ENCODE measurements around the gene SPAG16.
"Not testable (repeated sequence)": the region's sequence is repeated elsewhere in the genome, so short reads cannot be mapped to it uniquely, and the experiment has no call there.

Gene SPAG16

GRCh38 chr2:213271947-213272346, 12.3 kb upstream of the SPAG16 start:
- no peak for DNase-seq (ENCODE audit: low read depth)

- no peak for DNase-seq (ENCODE audit: low read depth)
These were observed 10.1 kb upstream of the SPAG16 start for GRCh38 chr2:213274143-213274542.

GRCh38 chr2:213275265-213275664, 9.0 kb upstream of the SPAG16 start:
- no peak for DNase-seq (ENCODE audit: low read depth)

GRCh38 chr2:213277134-213277533, 7.1 kb upstream of the SPAG16 start:
- not testable (repeated sequence) for DNase-seq (ENCODE audit: low read depth)

- no peak for DNase-seq (ENCODE audit: low read depth)
These were observed 5.1 kb upstream of the SPAG16 start for GRCh38 chr2:213279116-213279620.

GRCh38 chr2:213279971-213280370, 4.3 kb upstream of the SPAG16 start:
- peak; percentile 8 for DNase-seq (ENCODE audit: low read depth)

GRCh38 chr2:213281156-213281555, 3.1 kb upstream of the SPAG16 start:
- DNase-seq (ENCODE audit: low read depth), result peak; percentile 17

GRCh38 chr2:213285404-213285803, 1.1 kb downstream of the SPAG16 start:
- DNase-seq (ENCODE audit: low read depth), result no peak

- no peak for DNase-seq (ENCODE audit: low read depth)
These were observed 1.9 kb downstream of the SPAG16 start for GRCh38 chr2:213286161-213286560.

- DNase-seq (ENCODE audit: low read depth), result no peak
These were observed 4.8 kb downstream of the SPAG16 start for GRCh38 chr2:213288913-213289700.

- no peak for DNase-seq (ENCODE audit: low read depth)
These were observed 6.2 kb downstream of the SPAG16 start for GRCh38 chr2:213290501-213290900.

GRCh38 chr2:213296270-213296669, 12.0 kb downstream of the SPAG16 start:
- no peak for DNase-seq (ENCODE audit: low read depth)

- peak; percentile 34 for DNase-seq (ENCODE audit: low read depth)
These were observed 22.2 kb downstream of the SPAG16 start for GRCh38 chr2:213306316-213306942.

GRCh38 chr2:213315168-213315876, 31.1 kb downstream of the SPAG16 start:
- no peak for DNase-seq (ENCODE audit: low read depth)

GRCh38 chr2:213316001-213316735, 31.9 kb downstream of the SPAG16 start:
- DNase-seq (ENCODE audit: low read depth), result peak; percentile 30

GRCh38 chr2:213317929-213318328, 33.7 kb downstream of the SPAG16 start:
- DNase-seq (ENCODE audit: low read depth), result peak; percentile 24

GRCh38 chr2:213320604-213321003, 36.3 kb downstream of the SPAG16 start:
- no peak for DNase-seq (ENCODE audit: low read depth)

GRCh38 chr2:213336253-213336770, 52.0 kb downstream of the SPAG16 start:
- no peak for DNase-seq (ENCODE audit: low read depth)

- no peak for DNase-seq (ENCODE audit: low read depth)
These were observed 69.2 kb downstream of the SPAG16 start for GRCh38 chr2:213353419-213353818.

GRCh38 chr2:213376644-213377043, 92.4 kb downstream of the SPAG16 start:
- DNase-seq (ENCODE audit: low read depth), result no peak

- DNase-seq (ENCODE audit: low read depth), result not testable (repeated sequence)
These were observed 122.8 kb downstream of the SPAG16 start for GRCh38 chr2:213407027-213407426.

All from GM04504 (cell line).